NCI-H2196 treated with DMSO at 0.1 percent for 48 hours (cell line): ENCODE measurements around the gene GDPD1.
"Not testable (repeated sequence)": the region's sequence is repeated elsewhere in the genome, so short reads cannot be mapped to it uniquely, and the experiment has no call there.

Source experiments
- DNase-seq: peaks from one replicate; lab custom pipeline; 2025; ENCODE audit not compliant: unreplicated experiment; lab: John Stamatoyannopoulos, UW

GDPD1 gene

DNA sequence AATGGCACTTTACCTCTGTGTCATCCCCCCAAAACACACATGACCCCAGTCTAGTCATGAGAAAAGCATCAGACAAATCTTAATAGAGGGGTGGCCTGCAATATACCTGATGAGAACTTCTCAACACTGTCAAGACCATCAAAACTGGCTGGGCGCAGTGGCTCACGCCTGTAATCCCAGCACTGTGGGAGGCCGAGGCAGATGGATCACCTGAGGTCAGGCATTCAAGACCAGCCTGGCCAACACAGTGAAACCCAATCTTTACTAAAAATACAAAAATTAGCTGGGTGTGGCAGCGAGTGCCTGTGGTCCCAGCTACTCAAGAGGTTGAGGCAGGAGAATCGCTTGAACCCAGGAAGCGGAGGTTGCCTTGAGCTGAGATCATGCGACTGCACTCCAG, 91.2 kb downstream of the GDPD1 start:
- DNase-seq, result not testable (repeated sequence)

DNA sequence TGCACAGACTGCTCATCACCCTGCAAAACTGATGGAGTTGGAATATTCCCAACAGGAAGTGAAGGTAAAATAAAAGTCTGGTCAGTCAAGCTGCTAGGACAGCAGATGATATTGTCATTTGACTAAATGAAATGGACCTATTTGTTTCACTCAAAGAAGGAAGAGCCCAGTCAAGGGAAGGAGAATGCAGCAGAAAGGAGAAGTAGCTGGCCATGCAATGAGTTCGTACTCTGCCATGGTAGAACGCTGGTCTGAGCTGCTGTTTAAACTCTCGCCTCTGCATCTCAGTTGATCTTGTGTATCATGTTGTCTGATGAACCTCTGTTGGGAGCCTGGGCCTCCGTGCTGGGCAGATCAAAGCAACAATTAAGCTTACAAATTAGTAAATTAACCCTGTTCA, 95.6 kb downstream of the GDPD1 start:
- DNase-seq, result no peak
